Astrocyte (in vitro differentiated cells and primary cell): ENCODE data around the gene ZFP1. TPM values are rescaled to one million over a fixed set of nuclear protein-coding genes. Genes with fewer than 3 reads are reported as not detected.

ENCODE experiments used
- DNase-seq: peaks from one replicate; pipeline ENCODE4 v3.0.0-alpha.2; 2010; ENCODE audit warnings: low read depth
- FAIRE-seq: peaks from 2 replicates; lab custom pipeline; 2011; peaks lifted over from hg19 to GRCh38; lab: Jason Lieb, UNC
- H2AFZ ChIP-seq: 2 replicates; pipeline ENCODE4 v1.6.0; 2012; ENCODE audit warnings: low read depth, low read length, inconsistent platforms
- H3K27ac ChIP-seq: 2 replicates; pipeline ENCODE4 v1.5.1; 2011; ENCODE audit warnings: low read depth, low read length, inconsistent platforms
- H3K27me3 ChIP-seq: 2 replicates; pipeline ENCODE4 v1.6.0; 2011; ENCODE audit warnings: low read length, inconsistent platforms; ENCODE audit not compliant: insufficient read depth
- H3K36me3 ChIP-seq: 2 replicates; pipeline ENCODE4 v1.5.1; 2011; ENCODE audit warnings: low read length, inconsistent platforms; ENCODE audit not compliant: insufficient read depth
- H3K4me1 ChIP-seq: 2 replicates; pipeline ENCODE4 v1.5.1; 2011; ENCODE audit warnings: low read length, inconsistent platforms; ENCODE audit not compliant: insufficient read depth
- H3K4me2 ChIP-seq: 2 replicates; pipeline ENCODE4 v1.6.0; 2012; ENCODE audit warnings: low read length, inconsistent platforms
- H3K4me3 ChIP-seq: 2 replicates; pipeline ENCODE4 v1.5.1; 2011; ENCODE audit warnings: low read depth, mild to moderate bottlenecking, low read length, inconsistent platforms; ENCODE audit not compliant: insufficient read depth
- H3K79me2 ChIP-seq: 2 replicates; pipeline ENCODE4 v1.6.0; 2012; ENCODE audit warnings: mild to moderate bottlenecking, low read length, inconsistent platforms; ENCODE audit not compliant: insufficient read depth
- H3K9ac ChIP-seq: 2 replicates; pipeline ENCODE4 v1.6.0; 2012; ENCODE audit warnings: mild to moderate bottlenecking, low read length, inconsistent platforms
- H3K9me3 ChIP-seq: 2 replicates; pipeline ENCODE4 v1.5.1; 2012; ENCODE audit warnings: low read depth, mild to moderate bottlenecking, low read length, inconsistent platforms; ENCODE audit not compliant: insufficient read depth
- H4K20me1 ChIP-seq: 2 replicates; pipeline ENCODE4 v1.6.0; 2012; ENCODE audit warnings: low read length, inconsistent platforms; ENCODE audit not compliant: insufficient read depth
- H3K27ac Mint-ChIP-seq: one replicate; pipeline ENCODE4 v1.8.0; 2021; ENCODE audit warnings: mild to moderate bottlenecking, mixed read lengths; ENCODE audit not compliant: unreplicated experiment
- H3K27me3 Mint-ChIP-seq: one replicate; pipeline ENCODE4 v1.8.0; 2021; ENCODE audit warnings: low read depth, mixed read lengths; ENCODE audit not compliant: unreplicated experiment
- H3K36me3 Mint-ChIP-seq: one replicate; pipeline ENCODE4 v1.8.0; 2021; ENCODE audit warnings: low read depth, mixed read lengths; ENCODE audit not compliant: unreplicated experiment
- H3K4me1 Mint-ChIP-seq: one replicate; pipeline ENCODE4 v1.8.0; 2021; ENCODE audit warnings: low read depth, mixed read lengths; ENCODE audit not compliant: unreplicated experiment
- H3K4me3 Mint-ChIP-seq: one replicate; pipeline ENCODE4 v1.8.0; 2021; ENCODE audit warnings: mild to moderate bottlenecking, moderate library complexity, mixed read lengths; ENCODE audit not compliant: unreplicated experiment
- H3K9me3 Mint-ChIP-seq: one replicate; pipeline ENCODE4 v1.8.0; 2021; ENCODE audit warnings: mild to moderate bottlenecking, mixed read lengths; ENCODE audit not compliant: unreplicated experiment
- EZH2 ChIP-seq: IDR thresholded peaks from 2 replicates; pipeline ENCODE4 v1.6.1; 2012; ENCODE audit warnings: mild to moderate bottlenecking, low read length, inconsistent platforms; ENCODE audit not compliant: insufficient read depth
- total RNA-seq: library from RNA; stranded (reverse); gene quantifications from 2 replicates; pipeline ENCODE4 v1.2.1, GENCODE V29; 2021
- TF ChIP-seq, protein P1 (sequence below): IDR thresholded peaks from 2 replicates; pipeline ENCODE4 v1.5.1; 2011; ENCODE audit warnings: low read depth, mild to moderate bottlenecking, inconsistent platforms, low read length, moderate library complexity; ENCODE audit not compliant: insufficient read depth

The ZFP1 gene
- total RNA-seq, 1 donor from 2014 or later, result 8.2 TPM

DNA sequence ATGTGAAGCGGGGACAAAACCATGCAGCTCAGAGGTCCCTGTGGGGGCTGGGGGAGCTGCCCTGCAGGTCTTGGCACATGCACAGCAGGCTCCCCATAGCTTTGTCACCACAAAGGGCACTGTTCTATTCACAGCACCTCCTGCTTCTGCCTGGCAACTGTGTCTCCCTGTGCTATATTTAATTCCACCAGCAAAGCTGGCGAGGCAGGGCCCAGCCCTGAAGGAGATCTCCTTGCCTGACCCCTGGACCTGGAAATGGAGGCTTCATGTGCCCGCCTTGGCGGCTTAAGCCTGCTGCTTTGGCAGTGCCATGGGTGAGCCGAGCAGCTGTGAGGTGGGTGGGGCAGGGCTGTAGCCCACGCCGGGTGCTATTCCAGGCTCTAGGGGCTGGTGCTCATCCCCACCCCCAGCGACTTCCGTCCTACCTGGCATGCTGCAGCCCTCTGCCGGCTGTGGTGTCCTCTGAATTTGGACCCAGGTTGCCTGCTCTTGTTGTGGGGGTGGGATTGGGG, 38.5 kb upstream of the ZFP1 start:
- no peak overlapping the region for H2AFZ ChIP-seq
- FAIRE-seq (no peak), DNase-seq (no peak)
- TF ChIP-seq EZH2, result no peak
- TF ChIP-seq, protein P1, sequence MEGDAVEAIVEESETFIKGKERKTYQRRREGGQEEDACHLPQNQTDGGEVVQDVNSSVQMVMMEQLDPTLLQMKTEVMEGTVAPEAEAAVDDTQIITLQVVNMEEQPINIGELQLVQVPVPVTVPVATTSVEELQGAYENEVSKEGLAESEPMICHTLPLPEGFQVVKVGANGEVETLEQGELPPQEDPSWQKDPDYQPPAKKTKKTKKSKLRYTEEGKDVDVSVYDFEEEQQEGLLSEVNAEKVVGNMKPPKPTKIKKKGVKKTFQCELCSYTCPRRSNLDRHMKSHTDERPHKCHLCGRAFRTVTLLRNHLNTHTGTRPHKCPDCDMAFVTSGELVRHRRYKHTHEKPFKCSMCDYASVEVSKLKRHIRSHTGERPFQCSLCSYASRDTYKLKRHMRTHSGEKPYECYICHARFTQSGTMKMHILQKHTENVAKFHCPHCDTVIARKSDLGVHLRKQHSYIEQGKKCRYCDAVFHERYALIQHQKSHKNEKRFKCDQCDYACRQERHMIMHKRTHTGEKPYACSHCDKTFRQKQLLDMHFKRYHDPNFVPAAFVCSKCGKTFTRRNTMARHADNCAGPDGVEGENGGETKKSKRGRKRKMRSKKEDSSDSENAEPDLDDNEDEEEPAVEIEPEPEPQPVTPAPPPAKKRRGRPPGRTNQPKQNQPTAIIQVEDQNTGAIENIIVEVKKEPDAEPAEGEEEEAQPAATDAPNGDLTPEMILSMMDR, result no peak
- no peak overlapping the region for H3K27ac Mint-ChIP-seq
- H4K20me1 ChIP-seq, result peaks cover 18% of the 10 kb centered on the region
- no peaks in the 10 kb centered on the region for H3K79me2 ChIP-seq
- no peak overlapping the region for H3K4me3 ChIP-seq
- peaks cover 30% of the 10 kb centered on the region for H3K4me1 ChIP-seq
- peak overlapping the region; percentile 53 for H3K9ac ChIP-seq
- H3K27me3 ChIP-seq, result no peaks in the 10 kb centered on the region
- no peaks in the 10 kb centered on the region for H3K36me3 ChIP-seq
- no peak overlapping the region for H3K4me3 Mint-ChIP-seq
- peaks cover 11% of the 10 kb centered on the region for H3K27me3 Mint-ChIP-seq
- H3K4me2 ChIP-seq, result peak overlapping the region; percentile 82
- peak overlapping the region; percentile 29 for H3K27ac ChIP-seq
- H3K4me1 Mint-ChIP-seq, result peaks cover 21% of the 10 kb centered on the region
- no peaks in the 10 kb centered on the region for H3K9me3 ChIP-seq
- peaks cover 8% of the 10 kb centered on the region for H3K36me3 Mint-ChIP-seq
- H3K9me3 Mint-ChIP-seq, result no peaks in the 10 kb centered on the region

DNA sequence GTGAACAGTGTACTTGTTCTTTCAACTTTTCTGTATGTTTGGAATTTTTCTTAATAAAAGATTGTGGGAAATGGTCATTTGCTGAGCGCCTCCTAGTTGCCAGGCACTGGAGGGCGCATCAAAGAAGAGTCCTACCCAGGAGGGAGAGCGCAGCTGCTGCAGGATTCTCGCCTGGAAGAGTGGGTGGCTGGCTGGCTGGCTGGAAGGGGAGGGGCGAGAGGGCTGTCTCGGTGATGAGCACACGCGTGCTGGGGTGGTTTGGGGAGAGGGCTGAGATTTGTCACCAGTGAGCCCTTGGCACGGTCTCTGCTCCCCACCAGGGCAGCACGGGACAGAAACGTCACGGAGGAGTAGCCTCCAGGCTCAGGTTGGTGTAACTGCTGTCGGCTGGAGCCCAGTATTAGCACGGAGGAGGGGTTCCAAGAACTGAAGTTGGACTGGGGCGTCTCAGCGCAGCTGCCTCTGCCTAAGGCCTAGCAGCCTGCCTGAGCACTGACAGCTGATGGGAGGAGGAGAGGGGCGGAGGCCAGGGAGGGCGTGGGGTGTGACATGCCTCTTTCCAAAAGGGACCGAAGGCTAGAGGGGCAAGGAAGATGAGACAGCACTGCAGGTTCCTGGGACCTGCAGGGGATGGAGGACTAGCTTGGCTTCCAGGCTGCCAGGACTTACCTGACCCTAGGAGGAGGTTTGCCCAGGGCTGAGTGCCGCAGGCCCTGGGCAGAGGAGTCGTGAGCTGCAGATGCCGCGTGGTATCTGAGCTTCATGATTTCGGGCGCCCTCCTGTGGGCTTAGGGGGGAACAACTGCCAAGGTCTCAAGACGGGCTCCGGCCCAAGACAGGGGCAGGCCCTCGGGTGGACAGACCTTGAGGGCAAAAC, 37.4 kb upstream of the ZFP1 start:
- H2AFZ ChIP-seq, result no peak overlapping the region

More for the DNA sequence above, 37.4 kb upstream of the ZFP1 start:
- peaks cover 7% of the 10 kb centered on the region for H3K36me3 Mint-ChIP-seq
- peak overlapping the region; percentile 82 for H3K4me2 ChIP-seq
- FAIRE-seq, result no peak
- H3K27me3 ChIP-seq, result no peaks in the 10 kb centered on the region
- H3K27me3 Mint-ChIP-seq, result peaks cover 13% of the 10 kb centered on the region
- no peaks in the 10 kb centered on the region for H3K36me3 ChIP-seq
- H3K27ac ChIP-seq, result peak overlapping the region; percentile 29
- H3K27ac Mint-ChIP-seq, result peak overlapping the region; percentile 73
- H3K9ac ChIP-seq, result peak overlapping the region; percentile 34
- H3K9me3 Mint-ChIP-seq, result no peaks in the 10 kb centered on the region
- peaks cover 14% of the 10 kb centered on the region for H4K20me1 ChIP-seq
- H3K4me3 Mint-ChIP-seq, result peak overlapping the region; percentile 36
- H3K4me3 ChIP-seq, result peak overlapping the region; percentile 21
- peaks cover 21% of the 10 kb centered on the region for H3K4me1 Mint-ChIP-seq
- H3K4me1 ChIP-seq, result peaks cover 30% of the 10 kb centered on the region
- DNase-seq, result peak; percentile 78
- H3K79me2 ChIP-seq, result no peaks in the 10 kb centered on the region
- TF ChIP-seq, protein P1, result peak; percentile 76
- no peak for TF ChIP-seq EZH2
- no peaks in the 10 kb centered on the region for H3K9me3 ChIP-seq
